GM12801 (cell line): ENCODE results near the gene DLEC1.

Source experiments
- CTCF ChIP-seq: IDR thresholded peaks from one replicate; pipeline ENCODE4 v1.5.1; 2011; ENCODE audit warnings: control low read depth; ENCODE audit not compliant: insufficient read length; ENCODE audit errors: extremely low read depth

The DLEC1 gene

GRCh38 chr3:38043486-38043885, 4.5 kb downstream of the DLEC1 start:
- no peak for TF ChIP-seq CTCF

DNA sequence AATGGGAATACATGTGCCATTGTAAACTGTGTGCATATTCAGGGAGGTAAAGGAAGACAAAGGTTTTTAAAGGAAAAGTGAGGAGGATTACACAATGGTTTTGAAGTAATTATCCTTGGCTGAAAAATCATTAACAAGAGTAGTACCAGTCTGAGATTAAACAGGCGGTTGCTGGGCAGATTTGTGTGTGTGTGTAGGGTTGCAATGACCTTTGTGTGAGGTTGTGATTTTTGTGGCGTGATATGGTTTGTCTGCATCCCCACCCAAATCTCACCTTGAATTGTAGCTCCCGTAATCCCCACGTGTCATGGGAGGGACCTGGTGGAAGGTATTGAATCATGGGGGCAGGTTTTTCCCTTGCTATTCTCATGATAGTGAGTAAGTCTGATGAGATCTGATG, 7.0 kb downstream of the DLEC1 start:
- no peak for TF ChIP-seq CTCF

- no peak for TF ChIP-seq CTCF
Observed at GRCh38 chr3:38046821-38047220, 7.8 kb downstream of the DLEC1 start.

GRCh38 chr3:38047896-38048295, 8.9 kb downstream of the DLEC1 start:
- TF ChIP-seq CTCF: no peak

DNA sequence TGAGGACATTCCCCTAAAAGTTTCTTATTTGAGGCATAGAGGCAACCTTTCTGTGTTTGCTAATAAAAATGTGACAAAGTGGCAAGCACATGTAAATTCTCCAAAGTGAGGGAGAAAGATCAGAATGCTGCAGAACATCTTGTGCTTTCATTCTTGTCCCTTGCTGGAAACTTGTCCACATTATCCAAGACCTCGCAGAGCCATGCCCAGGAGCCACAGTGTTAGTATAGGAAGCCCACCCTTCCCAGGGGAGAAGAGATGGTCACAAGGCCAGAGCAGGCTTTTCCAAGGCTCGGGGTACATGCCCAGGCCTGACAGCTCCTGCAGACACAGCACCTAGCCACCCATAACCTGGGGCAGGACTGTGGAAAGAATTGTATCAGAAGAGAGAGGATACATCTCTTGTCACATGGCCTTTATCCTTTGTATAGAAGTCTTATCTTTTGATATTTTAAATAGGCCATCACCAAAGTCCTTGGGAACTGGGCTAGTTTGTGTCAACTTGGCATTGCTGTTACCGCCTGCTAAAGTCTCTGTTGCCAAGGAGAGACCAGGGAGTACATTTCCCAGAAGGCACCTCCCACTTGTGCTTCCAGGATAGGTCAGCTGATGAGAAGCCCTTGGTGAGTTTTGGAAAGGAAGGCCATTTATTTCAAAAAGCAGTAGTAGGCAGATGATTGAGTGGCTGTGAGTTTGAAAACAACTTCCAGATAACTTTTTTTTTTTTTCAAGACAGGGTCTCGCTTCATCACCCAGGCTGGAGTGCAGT, 10.5 kb downstream of the DLEC1 start:
- no peak for TF ChIP-seq CTCF

GRCh38 chr3:38051131-38051530, 12.1 kb downstream of the DLEC1 start:
- no peak for TF ChIP-seq CTCF

DNA sequence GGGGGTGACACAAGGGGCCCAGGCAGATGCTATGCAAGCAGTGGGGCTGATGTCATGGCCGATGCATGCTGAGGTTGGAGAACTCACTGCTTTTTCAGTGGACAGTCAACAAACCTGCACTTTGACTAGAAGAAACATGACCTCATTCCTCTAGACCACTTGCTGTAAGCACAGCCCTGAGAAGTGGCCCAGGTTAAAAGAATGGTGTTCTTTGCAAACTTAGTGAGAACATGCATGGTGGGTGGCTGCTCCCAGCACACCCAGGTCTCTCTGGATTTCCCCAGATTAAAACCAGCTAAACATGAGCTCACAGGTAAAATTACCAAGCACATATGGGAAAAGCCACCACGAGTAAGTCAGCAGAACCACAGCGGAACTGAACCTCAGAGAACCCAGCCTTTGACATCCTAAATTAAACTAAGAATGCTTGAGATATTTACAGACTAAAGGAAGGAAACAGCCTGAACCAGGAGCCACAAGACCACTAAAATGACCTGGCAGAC, 15.5 kb downstream of the DLEC1 start:
- TF ChIP-seq CTCF: no peak
